ENCODE results near the gene SARS1.
"Not testable (repeated sequence)": the region's sequence is repeated elsewhere in the genome, so short reads cannot be mapped to it uniquely, and the experiment has no call there.

SARS1 gene

GRCh38 chr1:109193653-109194590 lies 19.8 kb upstream of the SARS1 start:
- DNase-seq (ENCODE audit: low read depth), result no peak

- peak; percentile 93 for DNase-seq (ENCODE audit: low read depth)
These were observed 16.3 kb upstream of the SARS1 start for GRCh38 chr1:109197158-109198042.

GRCh38 chr1:109198043-109198695 lies 15.5 kb upstream of the SARS1 start:
- peak; percentile 78 for DNase-seq (ENCODE audit: low read depth)

GRCh38 chr1:109198745-109199144 lies 15.0 kb upstream of the SARS1 start:
- DNase-seq (ENCODE audit: low read depth), result no peak

GRCh38 chr1:109199710-109200109 lies 14.0 kb upstream of the SARS1 start:
- DNase-seq (ENCODE audit: low read depth), result no peak

GRCh38 chr1:109201123-109201703 lies 12.5 kb upstream of the SARS1 start:
- peak; percentile 48 for DNase-seq (ENCODE audit: low read depth)

- no peak for DNase-seq (ENCODE audit: low read depth)
These were observed 9.2 kb upstream of the SARS1 start for GRCh38 chr1:109204484-109204883.

GRCh38 chr1:109206339-109206738 lies 7.4 kb upstream of the SARS1 start:
- no peak for DNase-seq (ENCODE audit: low read depth)

GRCh38 chr1:109207467-109208103 lies 6.1 kb upstream of the SARS1 start:
- no peak for DNase-seq (ENCODE audit: low read depth)

- DNase-seq (ENCODE audit: low read depth), result no peak
These were observed 5.3 kb upstream of the SARS1 start for GRCh38 chr1:109208394-109208793.

GRCh38 chr1:109208836-109209463 lies 4.8 kb upstream of the SARS1 start:
- no peak for DNase-seq (ENCODE audit: low read depth)

GRCh38 chr1:109210058-109210457 lies 3.7 kb upstream of the SARS1 start:
- DNase-seq (ENCODE audit: low read depth), result no peak

- DNase-seq (ENCODE audit: low read depth), result no peak
These were observed 334 bp upstream of the SARS1 start for GRCh38 chr1:109213345-109213823.

GRCh38 chr1:109214695-109215623 lies 1.2 kb downstream of the SARS1 start:
- peak; percentile 88 for DNase-seq (ENCODE audit: low read depth)

GRCh38 chr1:109216662-109217061 lies 2.9 kb downstream of the SARS1 start:
- no peak for DNase-seq (ENCODE audit: low read depth)

GRCh38 chr1:109218516-109218915 lies 4.8 kb downstream of the SARS1 start:
- DNase-seq (ENCODE audit: low read depth), result no peak

- DNase-seq (ENCODE audit: low read depth), result not testable (repeated sequence)
These were observed 7.5 kb downstream of the SARS1 start for GRCh38 chr1:109221201-109221600.

GRCh38 chr1:109225308-109225707 lies 11.6 kb downstream of the SARS1 start:
- DNase-seq (ENCODE audit: low read depth), result no peak

GRCh38 chr1:109225711-109226445 lies 12.2 kb downstream of the SARS1 start:
- no peak for DNase-seq (ENCODE audit: low read depth)

All from fibroblast of gingiva (primary cell).